ENCODE data around the gene TCEA3. TPM values are rescaled to one million over a fixed set of nuclear protein-coding genes. Genes with fewer than 3 reads are reported as not detected.

TCEA3 gene
- total RNA-seq, 4 donors from 2014 or later = 39.5 to 49.1 (median 46.2) TPM

DNA sequence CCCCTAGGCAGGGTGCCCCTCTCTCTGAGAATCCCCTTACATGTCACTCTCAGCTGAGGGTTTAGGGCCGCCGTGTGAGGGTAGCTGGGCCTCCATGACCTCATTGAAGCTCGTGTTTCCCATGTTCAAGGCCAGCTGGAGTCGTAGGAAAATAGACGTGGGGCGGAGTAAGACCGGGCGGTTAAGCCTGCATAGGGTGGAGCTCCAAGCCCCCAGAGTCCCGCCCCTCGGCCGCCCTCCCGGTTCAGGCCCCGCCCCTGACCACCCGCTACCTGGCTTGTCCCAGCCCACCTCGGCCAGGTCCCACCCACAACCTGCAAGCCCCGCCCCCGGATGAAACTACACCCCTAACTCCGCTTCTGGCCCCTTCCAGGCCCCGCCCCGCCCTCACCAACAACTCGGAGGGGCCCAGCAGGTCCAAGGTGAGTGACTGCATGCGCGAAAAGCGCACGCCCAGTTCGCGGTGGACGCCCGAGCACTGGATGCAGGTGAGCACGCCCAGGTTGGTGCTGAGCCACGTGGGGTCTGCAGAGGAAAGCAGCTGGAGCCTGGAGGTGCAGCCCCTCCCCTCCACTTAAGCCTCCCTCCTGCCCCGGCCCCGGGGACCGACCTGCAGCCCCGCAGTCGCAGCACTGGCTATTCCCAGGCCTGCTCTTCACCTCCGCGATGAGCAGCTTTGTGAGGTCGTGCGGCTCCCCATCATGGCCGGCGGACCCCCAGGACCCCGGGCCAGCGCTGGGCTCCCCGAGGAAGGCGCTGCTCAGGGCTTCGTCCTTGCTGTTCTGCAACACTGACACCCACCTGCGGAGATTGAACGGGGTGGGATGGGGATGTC lies 12.2 kb upstream of the TCEA3 start:
- no peak overlapping the region for H3K4me3 ChIP-seq (ENCODE audit: low read depth, poor library complexity, severe bottlenecking)
- intact Hi-C loops (cut with DNase I; ENCODE audit: low total_unique reads) = no loop called here
- DNase-seq (ENCODE audit: low spot score in 2 of 2) = no peak
- no peak for TF ChIP-seq POLR2A (IDR thresholded peaks at IDR 0.05)
- TF ChIP-seq, protein P1, sequence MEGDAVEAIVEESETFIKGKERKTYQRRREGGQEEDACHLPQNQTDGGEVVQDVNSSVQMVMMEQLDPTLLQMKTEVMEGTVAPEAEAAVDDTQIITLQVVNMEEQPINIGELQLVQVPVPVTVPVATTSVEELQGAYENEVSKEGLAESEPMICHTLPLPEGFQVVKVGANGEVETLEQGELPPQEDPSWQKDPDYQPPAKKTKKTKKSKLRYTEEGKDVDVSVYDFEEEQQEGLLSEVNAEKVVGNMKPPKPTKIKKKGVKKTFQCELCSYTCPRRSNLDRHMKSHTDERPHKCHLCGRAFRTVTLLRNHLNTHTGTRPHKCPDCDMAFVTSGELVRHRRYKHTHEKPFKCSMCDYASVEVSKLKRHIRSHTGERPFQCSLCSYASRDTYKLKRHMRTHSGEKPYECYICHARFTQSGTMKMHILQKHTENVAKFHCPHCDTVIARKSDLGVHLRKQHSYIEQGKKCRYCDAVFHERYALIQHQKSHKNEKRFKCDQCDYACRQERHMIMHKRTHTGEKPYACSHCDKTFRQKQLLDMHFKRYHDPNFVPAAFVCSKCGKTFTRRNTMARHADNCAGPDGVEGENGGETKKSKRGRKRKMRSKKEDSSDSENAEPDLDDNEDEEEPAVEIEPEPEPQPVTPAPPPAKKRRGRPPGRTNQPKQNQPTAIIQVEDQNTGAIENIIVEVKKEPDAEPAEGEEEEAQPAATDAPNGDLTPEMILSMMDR (IDR thresholded peaks at IDR 0.05) = no peak
- WGBS, 2 donors = 78 to 81% methylated on average over 31 to 39 of the region's 49 CpGs

DNA sequence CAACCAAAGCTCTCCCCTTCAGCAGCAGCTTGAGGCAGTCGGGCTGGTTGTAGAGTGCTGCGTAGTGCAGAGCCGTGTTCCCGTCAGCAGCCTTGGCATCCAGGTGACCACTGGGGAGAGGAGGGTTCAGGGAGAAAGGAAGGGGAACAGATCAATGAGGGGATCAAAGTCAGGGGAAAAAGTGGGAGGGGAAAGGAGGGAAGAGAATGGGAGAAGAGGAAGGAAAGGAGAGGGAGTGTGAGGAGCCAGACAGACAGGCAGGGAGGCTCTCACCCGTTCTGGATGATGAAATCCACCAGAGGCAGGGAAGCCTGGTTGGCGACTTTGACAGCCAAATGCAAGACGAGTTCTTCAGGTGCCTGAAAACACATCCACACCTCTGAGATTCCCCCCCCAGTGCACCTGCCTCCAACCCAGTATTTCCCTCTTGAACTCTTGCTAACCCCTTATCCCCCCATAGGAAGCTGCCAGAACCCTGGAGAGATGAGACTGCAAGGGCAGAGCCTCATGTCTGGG lies 9.8 kb upstream of the TCEA3 start:
- TF ChIP-seq, protein P1 (IDR thresholded peaks at IDR 0.05) = no peak
- TF ChIP-seq POLR2A (IDR thresholded peaks at IDR 0.05) = no peak
- no peak overlapping the region for H3K4me3 ChIP-seq (ENCODE audit: low read depth, poor library complexity, severe bottlenecking)
- DNase-seq (ENCODE audit: low spot score in 2 of 2) = no peak
- 72 to 74% methylated on average over 7 of the region's 7 CpGs for WGBS, 2 donors
- intact Hi-C loops (cut with DNase I; ENCODE audit: low total_unique reads) = no loop called here

DNA sequence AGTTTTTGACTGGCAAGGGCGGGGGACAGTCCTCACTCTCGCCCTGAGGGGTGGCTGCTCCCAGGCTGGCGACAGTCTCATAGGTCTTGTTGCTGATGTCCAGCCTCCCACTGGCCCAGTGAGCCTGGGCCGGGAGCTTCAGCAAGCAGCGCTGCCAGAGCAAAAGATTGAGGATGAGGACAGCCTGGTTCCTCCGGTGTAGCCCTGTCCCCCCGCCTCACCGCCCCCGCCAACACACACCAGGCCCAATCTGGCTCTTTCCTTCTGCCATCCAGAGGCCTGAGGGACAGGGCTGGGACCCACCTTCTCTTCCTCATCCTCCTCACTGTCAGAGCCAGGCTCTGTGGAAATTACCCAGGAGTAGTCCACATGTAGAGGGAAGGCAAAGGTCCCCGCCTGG lies 8.6 kb upstream of the TCEA3 start:
- no peak for DNase-seq (ENCODE audit: low spot score in 2 of 2)
- 92 to 98% methylated on average over 9 to 10 of the region's 10 CpGs for WGBS, 2 donors
- H3K4me3 ChIP-seq (ENCODE audit: low read depth, poor library complexity, severe bottlenecking) = no peak overlapping the region
- no peak for TF ChIP-seq POLR2A (IDR thresholded peaks at IDR 0.05)
- TF ChIP-seq, protein P1 (IDR thresholded peaks at IDR 0.05) = no peak
- intact Hi-C loops (cut with DNase I; ENCODE audit: low total_unique reads) = no loop called here

DNA sequence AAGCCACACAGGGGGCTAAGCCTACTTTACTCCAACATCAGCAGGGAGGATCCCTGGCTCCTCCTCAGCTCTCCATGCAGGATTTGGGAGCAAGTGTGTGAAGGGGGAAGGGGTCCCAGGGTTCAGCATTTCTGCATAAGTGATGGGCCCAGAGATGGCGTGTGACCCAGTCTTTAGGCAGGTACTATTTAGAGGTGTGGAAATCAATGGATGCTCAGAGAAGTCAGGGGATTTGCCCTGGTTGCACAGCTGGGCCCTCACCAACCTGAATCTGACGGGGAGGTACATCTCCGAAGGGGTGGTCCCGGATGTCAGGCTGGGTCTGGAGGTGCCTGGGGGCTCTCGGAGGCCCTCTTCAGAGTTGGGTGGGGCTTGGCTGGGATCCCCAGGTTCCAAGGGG lies 6.9 kb upstream of the TCEA3 start:
- DNase-seq (ENCODE audit: low spot score in 2 of 2) = no peak
- WGBS, 2 donors = 91 to 96% methylated on average over 4 to 5 of the region's 5 CpGs
- intact Hi-C loops (cut with DNase I; ENCODE audit: low total_unique reads) = no loop called here
- TF ChIP-seq, protein P1 (IDR thresholded peaks at IDR 0.05) = no peak
- no peak for TF ChIP-seq POLR2A (IDR thresholded peaks at IDR 0.05)
- H3K4me3 ChIP-seq (ENCODE audit: low read depth, poor library complexity, severe bottlenecking) = no peak overlapping the region

DNA sequence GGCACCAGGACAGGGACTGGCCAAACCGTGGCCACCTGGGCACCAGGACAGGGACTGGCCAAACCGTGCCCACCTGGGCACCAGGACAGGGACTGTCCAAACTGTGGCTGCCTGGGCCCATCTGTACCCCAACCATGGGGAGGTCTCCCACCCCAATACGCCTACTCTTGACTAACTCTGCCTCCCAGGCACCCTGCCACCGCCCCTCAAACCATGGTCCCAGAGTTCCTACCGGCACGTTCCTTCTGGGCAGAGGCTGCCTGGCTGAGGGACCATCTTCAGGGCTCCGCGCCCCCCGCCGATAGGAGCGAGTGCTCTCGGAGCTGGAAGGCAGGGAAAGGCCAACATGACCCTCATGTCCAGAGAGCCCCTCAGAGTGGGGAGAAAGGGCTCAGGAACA lies 6.3 kb upstream of the TCEA3 start:
- TF ChIP-seq, protein P1 (IDR thresholded peaks at IDR 0.05) = no peak
- TF ChIP-seq POLR2A (IDR thresholded peaks at IDR 0.05) = no peak
- intact Hi-C loops (cut with DNase I; ENCODE audit: low total_unique reads) = no loop called here
- no peak overlapping the region for H3K4me3 ChIP-seq (ENCODE audit: low read depth, poor library complexity, severe bottlenecking)
- 91 to 97% methylated on average over 10 to 12 of the region's 12 CpGs for WGBS, 2 donors
- no peak for DNase-seq (ENCODE audit: low spot score in 2 of 2)
